Fibroblast of lung (primary cell): ENCODE measurements around the gene LMO7.

Experiments
- CTCF ChIP-seq, 2 donors: IDR thresholded peaks in 1 of 2; conservative IDR thresholded peaks in 1 of 2; 1 replicate in 1 of 2; 2 replicates in 1 of 2; pipeline ENCODE4 v1.5.1; 2011 to 2012; ENCODE audit warnings: low read length in 2 of 2, control low read depth in 1 of 2, inconsistent platforms in 1 of 2, low read depth in 1 of 2, mild to moderate bottlenecking in 1 of 2
- EZH2 ChIP-seq: IDR thresholded peaks from 2 replicates; pipeline ENCODE4 v1.5.1; 2012; ENCODE audit warnings: low read length, control low read depth, mild to moderate bottlenecking; ENCODE audit errors: missing control alignments

- no peak for TF ChIP-seq CTCF (conservative IDR thresholded peaks at IDR 0.05 in 1 of 2, IDR thresholded peaks at IDR 0.05 in 1 of 2; ENCODE audit: low read depth in 1 of 2, low read length in 2 of 2)
- TF ChIP-seq EZH2 = no peak
These were observed 85.2 kb downstream of the LMO7 start for GRCh38 chr13:75721307-75721706.
